Hypothalamus (tissue), 51 donors: ENCODE data around the gene PHF11.
A peak's percentile ranks its signal among the peaks of the same experiment; 100 is the strongest.
"Not testable (repeated sequence)": the region's sequence is repeated elsewhere in the genome, so short reads cannot be mapped to it uniquely, and the experiment has no call there.

Source experiments
- DNase-seq, 51 donors: peaks; one replicate each; lab custom pipeline; 2025; lab: John Stamatoyannopoulos, UW

The PHF11 gene

DNA sequence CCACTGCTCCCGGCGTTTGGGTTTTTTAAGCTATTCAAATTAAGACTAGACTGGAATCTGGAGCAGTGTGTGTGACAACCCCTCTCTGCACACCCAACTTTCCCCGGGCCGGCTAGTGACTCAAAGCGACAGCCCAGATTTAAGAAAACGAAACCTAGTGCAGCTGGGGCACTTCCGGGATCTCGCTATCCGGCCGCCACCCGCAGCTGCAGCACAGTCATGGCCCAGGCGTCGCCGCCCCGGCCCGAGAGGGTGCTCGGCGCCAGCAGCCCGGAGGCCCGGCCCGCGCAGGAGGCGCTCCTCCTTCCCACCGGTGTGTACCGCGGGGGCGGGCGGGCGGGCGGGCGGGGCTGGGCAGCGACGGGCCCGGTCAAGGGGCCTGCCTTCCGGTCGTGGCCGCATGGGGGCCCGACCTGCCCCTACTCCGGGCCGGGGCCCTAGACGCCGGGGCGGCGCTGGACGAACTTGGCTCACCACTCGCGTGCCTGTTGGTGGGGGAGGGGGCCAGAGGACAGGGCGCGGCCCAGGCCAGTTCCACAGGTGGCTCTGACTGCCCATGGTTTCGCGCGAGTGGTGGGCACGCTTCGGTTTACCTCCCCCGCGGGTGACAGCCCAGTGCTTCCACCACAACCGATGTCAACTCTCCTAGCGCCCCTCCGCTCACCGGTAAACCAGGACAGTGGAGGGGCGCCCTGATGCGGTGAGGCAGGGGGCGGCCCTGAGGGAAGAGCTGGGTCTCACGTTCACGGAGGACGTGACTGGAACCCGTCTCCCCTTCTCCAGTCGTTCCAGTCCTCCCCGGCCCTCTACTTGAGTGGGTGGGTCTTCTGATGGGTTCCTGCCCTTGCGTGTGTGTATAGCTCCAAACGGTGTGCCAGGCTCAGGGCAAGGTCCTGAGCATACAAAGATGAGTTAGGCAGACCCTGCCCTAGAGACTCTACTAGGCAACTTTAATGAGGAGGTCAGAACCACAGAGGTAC lies at the start of gene PHF11:
PHF11 (plus strand) TSS at position 171 of the 980 bp plus-strand sequence; CDS start at position 220, 49 bp downstream.
- peak; percentile 8 to 82 (median 57) for DNase-seq

DNA sequence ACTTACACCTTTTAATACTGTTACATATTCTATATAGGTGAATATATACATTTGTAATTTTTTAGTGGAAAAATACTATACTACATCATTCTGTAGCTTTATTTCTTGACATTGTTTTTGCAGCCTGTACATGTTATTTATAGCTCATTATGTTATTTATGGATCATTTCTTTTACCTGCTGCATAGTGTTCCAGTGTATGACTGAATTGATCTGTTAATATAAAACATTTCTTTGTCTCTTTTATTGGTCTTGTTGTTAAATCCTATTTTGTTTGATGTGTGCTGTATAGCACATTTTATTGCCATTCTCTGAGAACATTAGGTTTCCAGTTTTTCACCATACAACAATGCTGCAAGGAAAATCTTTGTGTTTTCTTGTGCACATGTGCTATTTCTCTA lies 49.3 kb upstream of the PHF11 start:
- no peak for DNase-seq

DNA sequence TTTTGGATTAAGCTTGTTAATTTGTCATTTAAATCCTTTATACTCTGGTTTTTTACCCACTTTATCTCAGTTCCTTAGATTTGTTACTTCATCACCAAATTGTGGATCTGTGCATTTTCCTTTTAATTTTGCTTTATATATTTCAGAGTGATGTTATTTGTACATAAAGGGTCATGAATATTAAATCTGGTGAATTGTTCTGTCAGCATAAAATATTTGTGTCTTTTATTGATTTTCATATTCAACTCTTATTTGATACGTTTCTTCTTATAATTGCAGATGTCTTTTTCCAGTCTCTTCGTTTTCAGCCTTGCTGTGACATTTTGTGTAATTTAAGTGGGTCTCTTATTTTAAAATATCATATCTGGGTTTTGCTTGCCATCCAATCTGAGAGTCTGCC lies 47.0 kb upstream of the PHF11 start:
- DNase-seq = no peak

DNA sequence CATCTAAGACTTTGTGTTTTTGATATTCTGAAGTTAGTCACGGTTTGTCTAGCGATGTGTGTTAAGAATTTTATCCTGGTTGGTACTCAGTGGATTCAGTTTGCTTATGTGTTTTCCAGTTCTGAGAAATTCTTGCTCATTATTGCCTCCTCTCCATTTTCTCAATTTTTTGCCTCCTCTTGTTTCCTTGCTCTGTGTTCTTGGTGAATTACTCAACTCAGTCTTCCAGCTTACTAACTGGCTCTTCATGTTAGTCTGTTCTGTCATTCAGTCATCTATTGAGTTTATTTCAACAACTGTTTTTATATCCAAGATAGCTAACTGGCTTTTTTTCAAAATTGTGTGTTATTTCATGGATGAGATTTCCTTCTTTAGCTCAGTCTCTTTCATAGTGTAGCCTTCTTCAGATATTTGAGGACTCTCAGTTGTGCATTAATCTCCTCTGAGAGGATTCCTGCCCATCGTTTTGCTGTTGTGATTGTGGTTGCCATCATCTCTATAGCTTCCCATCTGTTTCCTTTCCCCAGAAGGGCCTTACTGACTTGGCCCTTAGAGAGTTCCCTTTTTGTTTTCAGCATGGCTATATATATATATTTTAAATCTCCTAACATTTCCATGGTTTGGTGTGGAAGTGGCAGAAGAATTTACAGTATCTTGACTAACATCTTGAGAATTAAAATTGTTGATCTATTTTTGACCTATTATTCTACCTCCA lies 45.5 kb upstream of the PHF11 start:
- DNase-seq = no peak

DNA sequence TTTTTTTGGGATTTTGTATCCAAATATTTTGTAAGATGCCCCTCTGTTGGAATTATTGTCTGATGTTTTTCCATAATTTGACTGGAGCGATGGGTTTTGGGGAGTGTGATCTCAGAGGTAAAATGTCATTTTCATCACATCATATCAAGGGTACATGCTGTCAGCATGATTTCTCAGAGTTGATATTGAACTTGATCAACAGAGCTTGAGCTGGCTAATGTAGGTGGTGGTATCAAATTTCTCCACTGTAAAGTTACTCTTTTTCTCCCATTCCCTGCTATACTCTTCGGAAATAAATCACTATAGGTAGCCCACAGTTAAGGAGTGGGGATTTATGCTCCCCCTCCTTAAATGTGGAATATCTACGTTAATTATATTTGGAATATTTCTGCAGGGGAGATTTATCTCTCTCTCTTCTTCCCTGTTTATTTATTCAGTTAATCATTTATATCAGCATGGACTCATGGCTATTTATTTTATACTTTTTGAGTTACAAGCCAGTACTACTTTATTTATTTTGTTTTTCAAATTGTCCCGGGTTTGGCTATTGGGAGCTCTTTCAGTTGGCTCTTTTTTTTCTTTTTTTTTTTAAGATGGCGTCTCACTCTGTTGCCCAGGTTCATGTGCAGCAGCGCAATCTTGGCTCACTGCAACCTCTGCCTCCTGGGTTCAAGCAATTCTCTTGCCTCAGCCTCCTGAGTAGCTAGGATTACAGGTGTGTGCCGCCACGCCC lies 42.9 kb upstream of the PHF11 start:
- no peak for DNase-seq

DNA sequence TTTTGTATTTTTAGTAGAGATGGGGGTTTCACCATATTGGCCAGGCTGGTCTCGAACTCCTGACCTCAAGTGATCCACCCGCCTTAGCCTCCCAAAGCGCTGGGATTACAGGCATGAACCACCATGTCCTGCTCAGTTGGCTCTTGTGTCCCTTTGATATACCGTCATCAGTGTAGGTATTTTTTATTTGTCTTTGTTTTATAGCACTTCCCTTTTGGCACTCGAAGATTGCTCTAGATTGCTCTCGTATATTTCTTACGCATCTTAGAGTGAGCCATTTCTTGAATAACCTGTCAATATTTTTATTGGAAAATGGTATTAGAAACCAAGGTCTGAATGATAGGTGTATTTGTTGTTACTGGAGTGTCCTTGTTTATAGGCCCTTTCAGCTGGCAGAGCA lies 42.3 kb upstream of the PHF11 start:
- DNase-seq = no peak

DNA sequence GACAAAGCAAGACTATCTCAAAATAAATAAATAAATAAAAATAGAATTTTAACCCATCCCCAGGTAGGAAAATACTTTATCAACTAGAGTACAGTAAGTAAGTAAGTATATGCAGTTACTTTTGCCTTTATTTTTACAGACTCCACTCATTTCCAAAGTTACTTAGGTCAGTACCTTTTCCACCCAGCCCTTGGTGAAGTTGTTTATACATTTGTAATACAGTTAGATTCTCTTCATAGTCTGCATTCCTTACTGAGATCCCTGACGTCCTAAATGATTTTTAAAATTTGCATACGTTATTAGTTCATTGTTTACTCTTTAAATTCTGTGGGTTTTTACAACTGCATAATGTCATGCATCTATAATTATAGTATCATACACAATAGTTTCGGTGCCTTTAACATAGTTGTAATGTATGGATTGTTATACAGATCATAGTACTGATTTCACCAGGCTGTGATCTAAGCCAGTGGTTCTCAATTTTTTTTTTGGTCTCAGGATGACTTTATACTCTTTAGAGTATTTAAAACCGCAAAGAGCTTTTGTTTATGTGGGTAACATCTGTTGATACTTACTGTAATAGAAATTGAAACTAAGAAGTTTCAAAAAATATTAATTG lies 41.3 kb upstream of the PHF11 start:
- no peak for DNase-seq

DNA sequence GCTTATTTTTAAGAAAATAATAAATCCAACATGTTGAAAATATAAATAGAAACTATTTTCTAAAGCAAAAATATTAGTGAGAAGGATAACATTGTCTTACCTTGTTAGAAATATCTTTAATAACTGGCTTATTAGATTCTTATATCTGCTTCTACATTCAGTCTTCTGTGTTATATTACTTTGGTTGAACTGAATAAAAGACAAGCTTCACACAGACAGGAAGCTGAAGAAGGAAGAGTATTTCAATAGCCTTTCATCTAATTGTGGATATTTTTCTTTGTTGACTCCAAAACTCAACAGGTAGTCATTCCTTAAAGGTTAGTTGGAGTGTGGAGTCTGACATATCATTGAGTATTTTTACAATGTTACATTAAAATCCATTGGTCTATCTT lies 40.8 kb upstream of the PHF11 start:
- DNase-seq = no peak

DNA sequence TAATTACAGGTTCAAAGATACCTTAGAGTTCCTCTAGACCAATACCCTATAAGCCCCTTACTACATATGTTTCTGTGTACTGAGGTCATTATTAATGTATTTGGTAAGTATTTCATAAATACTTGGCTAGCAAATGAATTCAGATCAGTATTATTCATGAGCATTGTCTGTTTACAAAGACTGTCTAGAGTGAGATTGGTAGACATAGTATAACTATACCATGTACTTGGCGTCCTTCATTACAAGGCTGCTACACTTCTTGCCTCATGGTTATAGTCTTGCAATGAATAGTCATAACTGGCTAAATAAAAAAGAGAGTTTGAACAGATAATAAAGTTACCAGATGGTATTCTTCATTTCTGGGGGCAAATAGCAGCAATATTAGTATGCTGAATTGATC lies 39.6 kb upstream of the PHF11 start:
- DNase-seq = no peak

DNA sequence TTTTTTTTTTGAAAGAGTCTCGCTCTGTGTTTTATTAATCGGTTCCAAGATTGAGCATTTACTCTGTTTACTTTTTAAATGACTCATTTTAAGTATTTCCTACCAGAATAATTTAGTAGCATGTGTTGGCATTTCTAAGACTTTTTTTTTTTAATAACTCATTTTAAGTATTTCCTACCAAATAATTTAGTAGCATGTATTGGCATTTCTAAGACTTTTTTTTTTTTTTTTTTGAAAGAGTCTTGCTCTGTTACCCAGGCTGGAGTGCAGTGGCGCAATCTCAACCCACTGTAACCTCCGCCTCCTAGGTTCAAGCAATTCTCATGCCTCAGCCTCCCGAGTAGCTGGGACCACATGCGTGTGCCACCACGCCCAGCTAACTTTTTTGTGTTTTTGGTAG lies 38.5 kb upstream of the PHF11 start:
- no peak for DNase-seq

DNA sequence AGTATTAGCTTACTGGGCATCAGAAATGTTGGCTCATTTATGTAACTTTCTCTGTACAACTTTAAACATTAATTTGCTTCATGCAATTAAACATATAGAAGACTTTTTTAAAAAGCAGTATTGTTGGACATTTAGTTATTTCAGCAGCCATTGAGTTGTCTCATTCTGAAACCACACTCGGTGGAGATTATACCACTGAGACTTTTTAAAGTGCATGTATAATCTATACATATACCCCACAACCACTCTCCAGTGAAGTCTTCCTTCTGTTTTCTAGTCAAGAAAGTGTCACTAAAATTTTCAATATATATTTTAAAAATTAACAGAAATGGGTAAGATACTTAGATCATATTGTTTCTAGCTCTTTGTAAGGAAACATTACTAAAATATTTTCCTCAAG lies 36.2 kb upstream of the PHF11 start:
- DNase-seq = no peak

DNA sequence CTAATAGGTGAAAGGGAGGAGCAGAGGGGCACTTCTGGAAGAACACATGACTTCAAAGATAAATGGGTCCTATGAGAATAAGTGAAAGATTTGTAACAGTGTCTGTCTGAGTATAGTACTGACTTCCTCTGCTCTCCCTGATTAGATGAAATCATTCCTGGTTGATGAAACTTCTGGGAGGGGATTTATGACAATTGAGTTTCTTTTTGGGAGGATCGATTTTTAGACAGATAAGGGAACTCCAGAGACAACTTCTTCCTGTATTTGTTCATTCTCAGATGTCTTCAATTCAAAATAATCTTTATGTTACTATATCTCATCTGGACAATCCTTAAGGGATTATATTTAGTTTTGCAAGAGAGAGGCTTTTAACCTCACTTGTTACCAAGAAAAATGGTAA lies 31.7 kb upstream of the PHF11 start:
- DNase-seq = no peak

DNA sequence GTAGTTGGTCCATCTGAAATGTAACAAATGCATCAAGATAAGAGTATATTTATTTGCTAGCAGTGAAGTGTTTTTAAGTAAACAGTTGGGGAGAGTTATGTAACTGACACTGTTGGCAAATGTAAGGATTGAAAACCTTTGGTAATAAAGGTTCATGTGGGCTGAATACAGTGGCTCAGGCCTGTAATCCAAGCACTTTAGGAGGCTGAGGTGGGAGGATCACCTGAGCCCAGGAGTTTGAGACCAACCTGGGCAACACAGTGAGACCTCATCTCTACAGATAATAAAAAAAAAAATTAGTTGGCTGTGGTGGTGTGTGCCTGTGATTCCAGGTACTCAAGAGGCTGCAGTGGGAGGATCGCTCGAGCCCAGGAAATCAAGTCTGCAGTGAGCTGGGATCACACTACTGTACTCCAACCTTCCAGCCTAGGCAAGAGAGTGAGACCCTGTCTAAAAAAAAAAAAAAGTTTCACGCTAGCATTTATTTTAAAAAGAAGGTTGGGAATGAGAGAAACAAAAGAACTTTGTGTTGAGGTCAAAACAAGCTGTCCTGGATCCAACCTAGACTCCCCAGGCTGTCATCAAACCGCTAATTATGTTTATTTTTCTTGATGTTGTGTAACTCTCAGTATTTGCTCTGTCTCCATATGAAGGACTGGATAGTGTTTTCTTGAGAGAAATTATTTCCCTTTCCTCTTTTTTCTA lies 31.0 kb upstream of the PHF11 start:
- no peak for DNase-seq

DNA sequence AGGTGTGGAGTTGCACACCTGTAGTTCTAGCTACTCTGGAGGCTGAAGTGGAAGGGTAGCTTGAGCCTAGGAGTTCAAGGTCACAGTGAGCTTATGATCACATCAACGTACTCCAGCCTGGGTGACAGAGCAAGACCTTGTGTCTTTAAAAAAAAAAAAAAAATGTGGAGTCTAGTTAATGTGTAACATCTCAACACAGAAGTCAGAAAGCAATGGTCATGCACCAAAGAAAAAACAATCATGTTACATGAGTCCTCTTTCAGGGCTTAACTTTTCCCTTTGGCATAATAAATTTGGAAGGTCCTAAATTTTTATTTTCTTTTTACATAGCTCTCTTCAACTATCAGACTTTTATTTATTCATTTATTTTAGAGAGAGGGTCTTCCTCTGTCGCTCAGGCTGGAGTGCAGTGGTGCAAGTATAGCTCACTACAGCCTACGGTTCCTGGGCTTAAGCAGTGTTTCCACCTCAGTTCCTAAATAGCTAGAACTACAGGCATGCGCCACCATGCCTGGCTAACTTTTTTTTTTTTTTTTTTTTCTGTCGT lies 29.4 kb upstream of the PHF11 start:
- no peak for DNase-seq

DNA sequence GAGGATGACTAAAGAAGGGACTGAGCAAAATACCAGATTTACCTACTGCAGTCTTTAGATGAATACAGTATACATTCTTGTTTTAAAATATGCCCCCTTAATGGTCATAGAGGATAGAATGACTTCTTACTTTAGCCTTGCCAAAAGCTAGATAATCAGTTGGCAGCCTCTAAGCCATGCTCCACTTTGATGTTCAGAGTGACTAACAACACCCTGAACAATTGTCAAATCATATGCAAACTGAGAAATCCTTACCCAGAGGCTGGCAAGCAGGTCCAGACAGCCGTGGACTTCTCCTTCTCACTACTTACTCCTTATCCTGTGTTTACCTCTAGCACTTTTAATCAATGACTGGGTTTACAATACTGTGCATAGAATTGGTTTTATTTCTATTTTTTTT lies 23.6 kb upstream of the PHF11 start:
- no peak for DNase-seq

DNA sequence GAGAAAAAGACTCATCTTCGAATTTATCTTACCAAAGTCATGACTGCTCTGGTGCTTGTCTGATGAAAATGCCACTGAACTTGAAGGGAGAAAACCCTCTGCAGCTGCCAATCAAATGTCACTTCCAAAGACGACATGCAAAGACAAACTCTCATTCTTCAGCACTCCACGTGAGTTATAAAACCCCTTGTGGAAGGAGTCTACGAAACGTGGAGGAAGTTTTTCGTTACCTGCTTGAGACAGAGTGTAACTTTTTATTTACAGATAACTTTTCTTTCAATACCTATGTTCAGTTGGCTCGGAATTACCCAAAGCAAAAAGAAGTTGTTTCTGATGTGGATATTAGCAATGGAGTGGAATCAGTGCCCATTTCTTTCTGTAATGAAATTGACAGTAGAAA lies 19.2 kb upstream of the PHF11 start:
- DNase-seq = no peak

DNA sequence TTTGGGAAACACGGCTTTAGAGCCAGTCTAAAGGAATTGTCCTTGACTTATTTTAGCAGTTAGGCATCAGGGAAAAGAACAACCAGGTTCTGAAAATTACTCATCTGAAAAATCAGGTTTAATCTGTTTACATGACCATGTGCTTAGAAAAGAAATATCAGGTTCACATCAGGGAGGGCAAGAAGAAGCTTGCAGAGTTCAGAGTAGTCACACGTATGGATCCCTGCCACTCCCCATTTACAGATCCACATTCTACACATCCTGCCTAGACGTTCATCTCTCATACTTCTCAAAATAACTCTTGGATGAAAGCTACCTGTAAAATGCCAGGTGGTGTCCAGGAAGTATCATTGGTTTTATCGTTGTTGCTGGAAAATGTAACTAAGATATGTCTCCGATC lies 14.0 kb upstream of the PHF11 start:
- no peak for DNase-seq

DNA sequence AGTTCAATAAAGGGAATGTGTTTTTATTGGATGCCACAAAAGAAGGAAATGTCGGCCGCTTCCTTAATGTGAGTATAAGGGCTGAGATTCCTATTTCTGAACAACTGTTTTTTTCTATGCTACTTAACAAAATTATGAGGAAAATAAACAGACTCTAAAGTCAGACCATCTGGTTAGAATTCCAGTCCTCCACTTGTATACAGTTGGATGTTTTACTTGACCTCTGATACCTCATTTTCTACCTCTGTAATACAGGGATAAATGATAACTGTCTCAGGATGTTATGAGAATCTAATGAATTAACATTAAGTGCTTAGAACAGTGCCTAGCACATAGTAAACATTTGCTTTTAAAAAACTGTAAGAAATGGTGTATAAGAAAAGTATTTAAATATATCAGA lies 7.2 kb upstream of the PHF11 start:
- DNase-seq = no peak

DNA sequence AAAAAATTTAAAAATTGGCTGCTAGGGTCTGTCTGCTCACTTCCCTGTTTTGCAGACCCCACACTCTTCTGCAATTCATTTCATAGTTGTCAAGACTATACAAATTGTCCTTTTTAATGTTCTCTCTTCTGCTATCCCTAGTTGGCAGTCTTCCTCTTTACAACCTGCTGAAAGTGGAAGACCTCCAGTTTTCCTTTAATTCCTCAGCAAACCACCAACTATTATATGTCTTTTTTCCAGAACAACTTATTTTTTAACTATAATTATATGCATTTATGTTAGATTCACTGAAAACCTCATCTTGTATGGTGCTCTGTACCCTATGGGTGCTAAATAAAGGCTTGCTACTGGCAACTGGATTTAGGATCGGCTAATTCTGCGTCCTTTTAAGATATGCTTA lies 1.1 kb upstream of the PHF11 start:
- DNase-seq = no peak

DNA sequence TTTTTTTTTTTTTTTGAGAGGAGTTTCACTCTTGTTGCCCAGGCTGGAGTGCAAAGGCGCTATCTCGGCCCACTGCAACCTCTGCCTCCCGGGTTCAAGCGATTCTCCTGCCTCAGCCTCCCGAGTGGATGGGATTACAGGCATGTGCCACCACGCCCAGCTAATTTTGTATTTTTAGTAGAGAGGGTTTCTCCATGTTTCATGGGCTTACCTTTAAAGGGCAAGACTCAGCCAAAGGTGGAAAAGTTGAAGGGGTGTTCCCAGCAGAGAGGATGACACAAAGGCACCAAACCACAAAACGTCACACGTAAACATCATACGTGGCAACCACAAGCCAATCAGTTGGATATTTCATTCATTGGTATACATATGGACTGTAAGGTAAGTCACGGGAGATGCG lies 1.1 kb downstream of the PHF11 start:
- DNase-seq = not testable (repeated sequence)
